ENCODE measurements around the gene TMC1.

DNA sequence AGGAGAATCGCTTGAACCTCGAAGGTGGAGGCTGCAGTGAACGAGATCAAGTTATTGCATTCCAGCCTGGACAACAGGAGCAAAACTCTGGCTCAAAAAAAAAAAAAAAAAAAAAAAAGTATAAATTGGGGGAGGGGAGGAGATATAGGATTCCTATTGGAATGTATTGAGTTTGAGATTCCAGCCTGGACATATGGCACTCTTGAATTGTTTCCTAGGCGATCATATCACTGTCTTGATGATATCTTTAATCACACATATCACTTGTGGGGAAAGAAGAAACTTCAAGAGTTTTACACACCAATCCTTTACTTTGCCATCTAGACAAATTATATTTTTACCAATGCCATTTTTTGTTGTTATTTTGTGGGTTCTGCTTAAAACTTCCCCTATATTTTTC is 42.4 kb downstream of the TMC1 start:
- TF ChIP-seq, protein P1, sequence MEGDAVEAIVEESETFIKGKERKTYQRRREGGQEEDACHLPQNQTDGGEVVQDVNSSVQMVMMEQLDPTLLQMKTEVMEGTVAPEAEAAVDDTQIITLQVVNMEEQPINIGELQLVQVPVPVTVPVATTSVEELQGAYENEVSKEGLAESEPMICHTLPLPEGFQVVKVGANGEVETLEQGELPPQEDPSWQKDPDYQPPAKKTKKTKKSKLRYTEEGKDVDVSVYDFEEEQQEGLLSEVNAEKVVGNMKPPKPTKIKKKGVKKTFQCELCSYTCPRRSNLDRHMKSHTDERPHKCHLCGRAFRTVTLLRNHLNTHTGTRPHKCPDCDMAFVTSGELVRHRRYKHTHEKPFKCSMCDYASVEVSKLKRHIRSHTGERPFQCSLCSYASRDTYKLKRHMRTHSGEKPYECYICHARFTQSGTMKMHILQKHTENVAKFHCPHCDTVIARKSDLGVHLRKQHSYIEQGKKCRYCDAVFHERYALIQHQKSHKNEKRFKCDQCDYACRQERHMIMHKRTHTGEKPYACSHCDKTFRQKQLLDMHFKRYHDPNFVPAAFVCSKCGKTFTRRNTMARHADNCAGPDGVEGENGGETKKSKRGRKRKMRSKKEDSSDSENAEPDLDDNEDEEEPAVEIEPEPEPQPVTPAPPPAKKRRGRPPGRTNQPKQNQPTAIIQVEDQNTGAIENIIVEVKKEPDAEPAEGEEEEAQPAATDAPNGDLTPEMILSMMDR (conservative IDR thresholded peaks at IDR 0.05; ENCODE audit: low read length): no peak
- TF ChIP-seq EZH2phosphoT487 (IDR thresholded peaks at IDR 0.05; ENCODE audit: borderline replicate concordance): no peak
